GM23248 (cell line): ENCODE measurements around the gene SPAG7. TPM values are rescaled to one million over a fixed set of nuclear protein-coding genes. Genes with fewer than 3 reads are reported as not detected.
A peak's percentile ranks its signal among the peaks of the same experiment; 100 is the strongest.

Experiments
- DNase-seq: peaks from one replicate; pipeline ENCODE4 v3.0.0-alpha.2; 2015
- H2AFZ ChIP-seq: fragments of 200-600 bp; sonication (generic); 2 replicates; pipeline ENCODE4 v1.6.1; 2016; ENCODE audit warnings: antibody characterized with exemption
- H3F3A ChIP-seq: fragments of 200-600 bp; sonication (generic); 2 replicates; pipeline ENCODE4 v1.6.1; 2016; ENCODE audit warnings: mild to moderate bottlenecking, antibody characterized with exemption, mixed run types; ENCODE audit not compliant: insufficient read depth
- H3K27ac ChIP-seq: fragments of 200-600 bp; sonication (generic); 2 replicates; pipeline ENCODE4 v1.5.1; 2016; ENCODE audit warnings: mild to moderate bottlenecking
- H3K27me3 ChIP-seq: fragments of 200-600 bp; sonication (generic); replicated peaks from 2 replicates; pipeline ENCODE4 v1.6.1; 2016; ENCODE audit warnings: mild to moderate bottlenecking; ENCODE audit not compliant: insufficient read depth
- H3K36me3 ChIP-seq: fragments of 200-600 bp; sonication (generic); 2 replicates; pipeline ENCODE4 v1.6.1; 2016; ENCODE audit warnings: low read depth, mild to moderate bottlenecking
- H3K4me1 ChIP-seq: fragments of 200-600 bp; sonication (generic); 2 replicates; pipeline ENCODE4 v1.6.1; 2016; ENCODE audit warnings: mild to moderate bottlenecking; ENCODE audit not compliant: insufficient read depth
- H3K4me2 ChIP-seq: fragments of 200-600 bp; sonication (generic); one replicate; pipeline ENCODE4 v1.6.1; 2016; ENCODE audit warnings: mild to moderate bottlenecking; ENCODE audit not compliant: unreplicated experiment
- H3K4me3 ChIP-seq: fragments of 200-600 bp; sonication (generic); 2 replicates; pipeline ENCODE4 v1.5.1; 2016; ENCODE audit warnings: mild to moderate bottlenecking
- H3K79me2 ChIP-seq: fragments of 200-600 bp; sonication (generic); 2 replicates; pipeline ENCODE4 v1.6.1; 2016; ENCODE audit warnings: mild to moderate bottlenecking; ENCODE audit not compliant: insufficient read depth
- H3K9ac ChIP-seq: fragments of 200-600 bp; sonication (generic); 2 replicates; pipeline ENCODE4 v1.6.1; 2016; ENCODE audit warnings: mild to moderate bottlenecking
- H3K9me2 ChIP-seq: fragments of 200-600 bp; sonication (generic); 2 replicates; pipeline ENCODE4 v1.6.1; 2016; ENCODE audit warnings: mixed run types, mild to moderate bottlenecking, moderate library complexity; ENCODE audit not compliant: insufficient read depth
- H3K9me3 ChIP-seq: fragments of 200-600 bp; sonication (generic); one replicate; pipeline ENCODE4 v1.6.1; 2017; ENCODE audit warnings: low read depth
- H4K20me1 ChIP-seq: fragments of 200-600 bp; sonication (generic); 2 replicates; pipeline ENCODE4 v1.6.0; 2016; ENCODE audit not compliant: insufficient read depth
- EZH2 ChIP-seq: fragments of 200-600 bp; sonication (generic); IDR thresholded peaks from 2 replicates; pipeline ENCODE4 v1.6.1; 2018; ENCODE audit warnings: antibody characterized with exemption, mild to moderate bottlenecking; ENCODE audit not compliant: insufficient read depth, poor library complexity, severe bottlenecking
- EZH2phosphoT487 ChIP-seq: fragments of 200-600 bp; sonication (generic); IDR thresholded peaks from 2 replicates; pipeline ENCODE4 v1.6.1; 2018; ENCODE audit warnings: antibody characterized with exemption, moderate library complexity, mild to moderate bottlenecking, low read depth; ENCODE audit not compliant: insufficient read depth
- WGBS, 2 experiments: methylation state at CpG; one replicate each; pipeline ENCODE4 v1.1.6; 2015 to 2017; ENCODE audit warnings: low lambda C conversion rate in 2 of 2, low coverage in 1 of 2; ENCODE audit errors: missing lambda C conversion rate in 2 of 2; 5-methylcytosine and 5-hydroxymethylcytosine counted together
- in situ Hi-C: fragments of 300-500 bp; cut with MboI; formaldehyde crosslinking; loops from 2 replicates; pipeline ENCODE4 v1.15.0; 2020
- polyA plus RNA-seq: library from polyadenylated mRNA; unstranded; fragments of >200 nt; fragmentation: Nextera tagmentation; extraction: Ambion mirVana; gene quantifications from 2 replicates; pipeline ENCODE4 v1.2.1, GENCODE V29; 2016
- total RNA-seq: library from RNA; depleted of rRNA; stranded (reverse); fragments of >200 nt; shearing (Covaris generic); gene quantifications from 2 replicates; pipeline ENCODE4 v1.2.3, GENCODE V29; 2014

The SPAG7 gene
- total and polyA plus RNA-seq, 2 experiments from 2014 or later, result 39.1 to 97.7 TPM

GRCh38 chr17:4947411-4948165 is 20.0 kb downstream of the SPAG7 start:
- Histone ChIP-seq H3K9ac (peak overlapping the region; percentile 83), H2AFZ (no peak overlapping the region), H3K9me3 (no peaks in the 10 kb centered on the region), H3K9me2 (no peaks in the 10 kb centered on the region), H3K27me3 (no peaks in the 10 kb centered on the region), H3K4me3 (peak overlapping the region; percentile 93), H3K4me2 (peak overlapping the region; percentile 95), H3K4me1 (peaks cover 15% of the 10 kb centered on the region), H4K20me1 (peaks cover 6% of the 10 kb centered on the region; the same call in 1 of the 2 replicates), H3K36me3 (peaks cover 11% of the 10 kb centered on the region), H3F3A (peaks cover 44% of the 10 kb centered on the region), H3K79me2 (peaks cover 57% of the 10 kb centered on the region), H3K27ac (peak overlapping the region; percentile 91)
- 1% methylated on average over 35 to 50 of the region's 56 CpGs for whole genome bisulfite sequencing, 2 experiments
- TF ChIP-seq EZH2 (no peak), EZH2phosphoT487 (no peak)
- peak; percentile 68 for DNase-seq
- in situ Hi-C loops, result no loop called here

DNA sequence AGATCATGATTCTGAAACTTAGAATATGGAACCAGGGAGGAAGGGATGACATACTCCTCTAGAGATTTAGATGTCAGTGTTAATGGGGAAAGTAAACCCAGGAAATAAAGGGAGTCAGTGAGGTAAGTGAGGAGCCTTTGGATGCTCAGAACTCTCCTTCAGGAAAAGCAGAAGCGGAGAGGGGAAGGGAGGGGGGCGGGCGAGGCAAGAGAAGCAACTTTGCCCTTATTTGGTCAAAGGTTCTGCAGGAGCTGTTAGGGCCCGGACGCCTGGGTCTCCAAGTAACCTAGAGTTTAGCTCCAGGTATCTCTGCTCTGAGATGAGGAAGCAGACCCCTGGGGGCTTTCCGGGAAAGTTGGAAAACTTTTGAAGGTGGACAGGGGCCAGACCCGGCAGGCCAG is 20.6 kb downstream of the SPAG7 start:
- 0% methylated on average over 2 to 7 of the region's 7 CpGs for WGBS, 2 experiments
- Histone ChIP-seq H3K4me3 (peak overlapping the region; percentile 93), H3K4me2 (peak overlapping the region; percentile 95), H2AFZ (no peak overlapping the region), H3K4me1 (peaks cover 16% of the 10 kb centered on the region), H3K36me3 (peaks cover 11% of the 10 kb centered on the region), H3K9me3 (no peaks in the 10 kb centered on the region), H3K9ac (peak overlapping the region; percentile 83), H3F3A (peaks cover 47% of the 10 kb centered on the region), H4K20me1 (peaks cover 6% of the 10 kb centered on the region; the same call in 1 of the 2 replicates), H3K27me3 (no peaks in the 10 kb centered on the region), H3K27ac (peak overlapping the region; percentile 91), H3K9me2 (no peaks in the 10 kb centered on the region), H3K79me2 (peaks cover 63% of the 10 kb centered on the region)
- TF ChIP-seq EZH2 (no peak), EZH2phosphoT487 (no peak)
- in situ Hi-C loops, result no loop called here
- DNase-seq, result peak; percentile 47

DNA sequence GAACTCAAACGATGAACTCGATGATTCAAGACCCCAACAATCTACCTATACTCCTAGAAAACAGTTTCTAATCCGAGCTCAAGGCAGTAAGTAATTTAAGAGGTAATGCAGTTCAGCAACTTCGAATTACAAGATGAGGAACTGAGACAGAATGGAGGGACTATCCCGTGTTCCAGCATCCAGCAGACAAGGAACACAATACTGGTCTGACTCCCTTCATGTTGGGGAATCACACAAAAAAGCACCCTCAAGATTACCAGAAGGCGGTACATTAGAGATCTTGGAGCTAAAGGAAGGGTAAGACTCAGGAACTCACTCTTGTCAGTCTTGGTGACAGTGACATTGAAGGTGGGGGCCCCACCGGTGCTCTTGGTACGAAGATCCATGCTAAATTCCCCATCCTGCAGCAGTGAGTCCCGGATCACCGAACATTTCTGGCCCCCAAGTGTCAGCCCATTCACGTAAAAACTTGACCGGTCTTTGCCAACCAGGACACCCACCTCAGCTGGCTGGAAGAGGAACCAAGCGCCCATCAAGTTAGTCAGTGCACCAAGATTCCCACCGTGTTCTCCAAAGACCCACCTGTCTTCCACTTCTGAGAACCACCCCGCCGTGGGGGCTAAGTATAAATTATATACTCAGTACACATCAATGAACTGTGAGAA is 21.2 kb downstream of the SPAG7 start:
- peak overlapping the region; percentile 83 for H3K9ac ChIP-seq
- H3K9me3 ChIP-seq, result no peaks in the 10 kb centered on the region
- H2AFZ ChIP-seq, result no peak overlapping the region
- H3K9me2 ChIP-seq, result no peaks in the 10 kb centered on the region
- peak overlapping the region; percentile 95 for H3K4me2 ChIP-seq
- H4K20me1 ChIP-seq, result peaks cover 6% of the 10 kb centered on the region; the same call in 1 of the 2 replicates
- in situ Hi-C loops, result no loop called here
- peak overlapping the region; percentile 91 for H3K27ac ChIP-seq
- peaks cover 69% of the 10 kb centered on the region for H3K79me2 ChIP-seq
- H3K4me1 ChIP-seq, result peaks cover 22% of the 10 kb centered on the region
- H3F3A ChIP-seq, result peaks cover 52% of the 10 kb centered on the region
- H3K4me3 ChIP-seq, result peak overlapping the region; percentile 93
- TF ChIP-seq EZH2phosphoT487 (no peak), EZH2 (no peak)
- H3K36me3 ChIP-seq, result peaks cover 11% of the 10 kb centered on the region
- 16% methylated on average over 16 of the region's 16 CpGs for WGBS, 2 experiments
- peak; percentile 12 for DNase-seq
- no peaks in the 10 kb centered on the region for H3K27me3 ChIP-seq

GRCh38 chr17:4945944-4946280 is 21.7 kb downstream of the SPAG7 start:
- in situ Hi-C loops, result no loop called here
- no peaks in the 10 kb centered on the region for H3K9me2 ChIP-seq
- H3K79me2 ChIP-seq, result peaks cover 74% of the 10 kb centered on the region
- H3K4me3 ChIP-seq, result peak overlapping the region; percentile 93
- 31 to 51% methylated on average over 3 to 4 of the region's 4 CpGs for WGBS, 2 experiments
- no peaks in the 10 kb centered on the region for H3K27me3 ChIP-seq
- H3K36me3 ChIP-seq, result peaks cover 11% of the 10 kb centered on the region
- H2AFZ ChIP-seq, result no peak overlapping the region
- H4K20me1 ChIP-seq, result peaks cover 6% of the 10 kb centered on the region; the same call in 1 of the 2 replicates
- peaks cover 23% of the 10 kb centered on the region for H3K4me1 ChIP-seq
- DNase-seq, result peak; percentile 23
- H3K4me2 ChIP-seq, result peak overlapping the region; percentile 95
- TF ChIP-seq EZH2, result no peak
- TF ChIP-seq EZH2phosphoT487, result no peak
- peak overlapping the region; percentile 83 for H3K9ac ChIP-seq
- H3F3A ChIP-seq, result peaks cover 58% of the 10 kb centered on the region
- no peaks in the 10 kb centered on the region for H3K9me3 ChIP-seq
- peak overlapping the region; percentile 91 for H3K27ac ChIP-seq
